Limb (tissue), 2 donors: ENCODE results near the gene TAL1.
A peak's percentile ranks its signal among the peaks of the same experiment; 100 is the strongest.

Source experiments
- DNase-seq, 2 donors: peaks; one replicate each; pipeline ENCODE4 v3.0.0-alpha.2; 2016; ENCODE audit errors: extremely low spot score in 2 of 2

Gene TAL1

DNA sequence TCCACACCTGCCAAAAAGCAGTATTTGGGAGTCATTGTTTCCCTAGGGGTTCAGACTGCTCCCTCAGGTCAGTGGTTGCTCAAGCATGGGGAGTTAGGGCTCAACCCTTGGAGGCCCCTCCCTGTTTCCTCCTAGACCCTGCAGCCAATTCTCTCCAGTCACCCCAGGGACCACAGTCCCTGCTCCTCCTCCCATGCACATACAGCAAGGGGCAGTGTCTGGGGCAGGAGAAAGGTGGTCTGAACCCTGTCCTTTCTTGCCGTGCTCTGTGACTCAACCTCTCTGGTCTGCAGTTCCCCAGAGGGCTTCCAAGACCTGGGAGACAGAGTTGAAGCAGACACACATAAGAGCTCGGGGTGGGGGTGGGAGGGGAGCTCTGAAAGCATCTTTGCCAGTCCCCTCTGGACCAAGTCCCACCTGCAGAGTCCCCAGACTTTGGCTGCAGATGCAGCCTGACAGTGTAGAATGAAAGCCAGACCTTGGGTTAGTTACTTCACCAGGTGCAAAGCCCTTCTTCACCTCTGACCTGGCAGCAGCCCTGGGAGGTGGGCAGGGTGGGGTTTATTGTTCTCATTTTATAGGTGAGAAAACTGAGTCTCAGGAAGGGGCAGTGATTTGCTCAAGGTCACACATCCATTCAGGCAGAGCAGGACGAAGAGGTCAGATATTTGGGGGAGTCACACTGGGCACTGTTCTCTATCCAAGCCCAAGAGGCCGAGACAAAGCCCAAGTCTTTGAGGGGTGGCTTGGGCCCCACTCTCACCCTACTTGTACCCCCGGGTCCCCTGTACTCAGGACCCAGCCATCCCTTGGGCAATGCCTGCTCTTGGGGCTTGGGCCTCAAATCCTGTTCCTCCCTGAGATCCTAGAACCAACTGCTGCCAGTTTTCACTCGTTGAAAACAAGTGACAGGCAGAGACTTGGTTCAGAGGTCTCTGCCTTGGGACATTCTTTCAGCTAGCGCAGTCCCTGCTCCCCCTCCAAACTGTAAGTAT lies 42.9 kb downstream of the TAL1 start:
- DNase-seq = no peak

- no peak for DNase-seq
Observed at GRCh38 chr1:47187926-47188250, 44.1 kb downstream of the TAL1 start.

DNA sequence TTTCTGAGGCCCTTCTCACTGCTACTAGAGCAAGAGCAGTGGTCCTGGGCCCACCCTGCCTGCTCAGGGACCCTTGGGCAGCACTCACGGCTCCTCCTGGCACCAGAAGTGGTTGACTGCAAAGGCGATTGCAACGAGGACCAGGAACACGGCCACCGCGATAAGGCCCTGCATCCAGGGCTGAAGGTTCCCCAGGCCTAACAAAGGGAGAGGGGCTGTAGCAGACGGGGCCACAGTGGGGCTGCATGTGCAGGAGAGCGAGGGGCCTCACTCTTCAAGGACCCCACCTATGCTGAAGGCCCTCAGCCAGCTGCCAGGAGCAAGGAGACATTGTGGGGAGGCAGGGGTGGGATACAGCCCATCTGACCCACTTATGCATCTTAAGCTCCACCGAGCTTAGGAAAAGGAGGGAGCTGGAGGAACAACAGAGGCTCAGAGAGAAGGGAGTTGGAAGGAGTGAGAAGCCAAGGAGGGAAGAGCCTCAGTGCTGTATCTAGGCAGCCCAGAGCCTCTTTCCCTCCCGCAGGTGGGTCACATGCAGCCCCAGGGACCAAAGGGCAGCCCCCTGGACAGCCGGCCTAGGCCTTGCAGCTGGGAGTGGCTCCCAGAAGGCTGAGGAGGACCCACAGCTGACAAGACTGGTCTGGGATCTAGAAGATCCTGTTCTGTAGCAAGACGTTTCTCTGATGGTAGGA lies 44.6 kb downstream of the TAL1 start:
- no peak for DNase-seq

DNA sequence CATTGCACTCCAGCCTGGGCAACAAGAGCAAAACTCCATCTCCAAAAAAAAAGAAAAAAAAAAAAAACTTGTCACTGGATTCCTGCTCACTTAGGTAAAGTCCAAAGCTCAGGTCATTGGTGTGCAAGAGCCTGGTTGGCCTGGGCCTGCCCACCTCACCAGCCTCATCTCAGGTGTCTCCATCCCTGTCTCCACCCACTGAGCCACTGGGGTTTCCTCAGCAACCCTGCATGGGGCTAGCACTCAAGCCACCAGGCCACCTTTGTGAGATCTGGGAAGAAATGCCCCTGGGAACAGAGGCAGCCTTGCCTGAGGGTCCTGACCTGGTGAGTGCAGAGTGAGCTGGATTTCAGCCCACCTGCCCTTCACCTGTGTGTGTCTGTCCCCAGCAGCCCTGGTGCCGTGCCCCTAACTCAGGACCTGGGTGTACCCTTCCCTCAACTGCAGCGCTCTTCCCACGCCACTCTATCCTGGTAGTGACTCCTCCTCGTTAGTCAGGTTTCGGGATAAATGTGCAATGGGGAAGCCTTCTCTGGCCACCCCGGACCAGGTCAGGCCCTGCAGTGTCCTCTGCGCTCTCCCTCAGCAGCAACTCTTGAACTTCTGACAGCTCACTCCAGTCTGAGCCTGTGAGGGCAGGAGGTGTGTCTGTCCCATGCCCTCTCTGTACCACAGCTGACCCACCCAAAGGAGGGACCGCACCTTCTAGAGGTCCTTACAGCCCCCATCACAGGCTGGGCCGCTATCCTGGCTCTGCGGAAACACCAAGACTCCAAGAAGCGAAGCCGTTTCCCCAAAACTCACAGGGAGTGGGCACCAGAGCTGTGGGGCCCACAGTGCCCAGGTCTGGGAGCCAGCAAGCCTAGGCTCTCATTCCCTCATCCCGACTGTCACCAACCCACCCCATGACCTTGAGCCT lies 45.5 kb downstream of the TAL1 start:
- DNase-seq = no peak

DNA sequence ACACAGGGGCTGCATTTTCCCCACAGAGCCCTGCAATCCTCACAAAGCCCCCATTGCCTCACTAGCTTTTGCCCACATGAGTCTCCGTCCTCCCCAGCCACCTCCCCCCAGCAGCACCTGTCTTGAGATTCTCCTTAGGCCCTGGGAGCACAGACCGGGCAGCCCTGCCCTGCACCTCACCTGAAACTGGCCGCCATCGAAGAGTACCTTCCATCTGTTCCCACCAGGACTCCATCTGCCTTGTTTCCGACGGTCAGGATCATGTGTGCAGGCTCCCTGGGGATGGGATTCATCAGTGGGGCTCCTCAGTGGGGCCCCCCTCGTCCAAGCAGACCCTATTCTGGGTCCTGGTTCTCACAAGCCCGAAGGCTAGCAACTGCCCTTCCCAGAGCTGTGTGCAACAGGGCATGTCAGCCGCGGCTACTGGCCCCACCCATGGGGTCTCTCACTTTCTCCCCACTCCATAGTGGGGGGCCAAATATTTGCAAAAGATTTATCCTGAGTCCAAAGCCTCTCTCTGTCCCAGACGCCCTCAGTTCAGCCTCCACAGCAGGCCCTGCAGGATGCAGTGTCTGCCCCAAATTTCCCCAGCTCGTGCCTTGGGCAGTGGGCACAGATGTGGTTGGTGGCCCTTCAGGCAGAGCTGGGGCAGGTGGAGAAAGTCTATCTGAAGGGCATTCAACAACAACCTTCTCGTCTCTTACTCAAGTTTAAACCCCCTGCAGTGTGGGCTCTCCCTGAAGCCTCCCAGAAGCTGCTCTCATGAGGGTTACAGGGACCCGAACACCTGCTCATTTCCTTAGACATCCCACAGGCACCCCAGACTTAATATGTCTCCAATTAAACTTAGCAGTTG lies 47.0 kb downstream of the TAL1 start:
- DNase-seq = no peak

- DNase-seq = no peak
Observed at GRCh38 chr1:47184090-47184821, 47.8 kb downstream of the TAL1 start.

- no peak for DNase-seq
Observed at GRCh38 chr1:47183308-47184089, 48.5 kb downstream of the TAL1 start.

DNA sequence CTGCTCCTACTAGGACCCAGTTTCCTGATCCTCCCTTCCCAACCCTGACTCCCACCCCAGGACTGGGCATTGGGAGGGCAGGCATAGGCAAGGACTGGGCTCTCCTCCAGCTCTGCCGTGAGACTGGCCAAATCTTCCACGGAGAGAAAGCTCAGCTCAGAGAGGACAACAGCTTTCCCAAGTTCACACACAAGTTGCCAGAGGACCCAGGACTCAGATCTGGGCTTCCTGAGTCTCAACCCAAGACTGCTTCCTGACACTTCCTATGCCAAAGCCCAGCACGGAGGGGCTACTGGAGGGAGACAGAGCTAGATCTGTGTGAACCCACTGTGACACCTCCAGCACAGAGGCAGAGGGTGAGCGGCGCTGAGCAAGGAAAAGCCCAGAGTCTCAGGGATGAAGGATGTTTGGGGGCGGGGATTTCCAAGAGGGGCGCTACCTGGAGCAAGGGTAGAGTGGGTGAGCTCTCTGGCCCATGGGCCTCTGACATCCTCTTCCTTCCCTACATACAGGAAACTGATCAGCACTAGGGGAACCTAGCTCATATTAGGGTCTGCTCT lies 49.3 kb downstream of the TAL1 start:
- DNase-seq = no peak

- DNase-seq = no peak
Observed at GRCh38 chr1:47181955-47182675, 49.9 kb downstream of the TAL1 start.

- no peak for DNase-seq
Observed at GRCh38 chr1:47181095-47181954, 50.7 kb downstream of the TAL1 start.

DNA sequence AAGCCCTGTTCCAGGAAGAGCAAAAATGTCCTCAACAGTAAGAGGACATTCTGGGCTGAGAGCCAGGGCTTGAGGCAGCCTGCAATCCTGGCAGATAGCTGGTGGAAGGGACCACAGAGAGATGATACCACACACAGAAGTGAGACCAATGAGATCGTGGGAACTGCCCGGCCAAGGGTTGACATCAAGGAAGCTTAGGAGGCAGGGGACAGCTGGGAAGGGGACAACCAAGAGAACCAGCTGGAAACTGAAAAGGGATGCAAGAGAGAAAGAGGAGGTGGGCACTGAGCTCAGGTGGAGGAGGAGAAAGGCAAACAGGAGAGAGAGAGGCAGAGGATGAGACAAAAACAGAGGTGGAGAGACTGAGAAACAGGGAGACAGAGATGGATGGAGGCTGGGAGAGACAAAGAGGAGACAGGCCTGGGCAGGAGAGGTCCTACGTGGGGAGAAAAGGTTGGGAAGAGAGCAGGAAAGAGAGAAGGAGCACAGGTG lies 51.4 kb downstream of the TAL1 start:
- no peak for DNase-seq

GRCh38 chr1:47179988-47180563 lies 51.9 kb downstream of the TAL1 start:
- no peak for DNase-seq

DNA sequence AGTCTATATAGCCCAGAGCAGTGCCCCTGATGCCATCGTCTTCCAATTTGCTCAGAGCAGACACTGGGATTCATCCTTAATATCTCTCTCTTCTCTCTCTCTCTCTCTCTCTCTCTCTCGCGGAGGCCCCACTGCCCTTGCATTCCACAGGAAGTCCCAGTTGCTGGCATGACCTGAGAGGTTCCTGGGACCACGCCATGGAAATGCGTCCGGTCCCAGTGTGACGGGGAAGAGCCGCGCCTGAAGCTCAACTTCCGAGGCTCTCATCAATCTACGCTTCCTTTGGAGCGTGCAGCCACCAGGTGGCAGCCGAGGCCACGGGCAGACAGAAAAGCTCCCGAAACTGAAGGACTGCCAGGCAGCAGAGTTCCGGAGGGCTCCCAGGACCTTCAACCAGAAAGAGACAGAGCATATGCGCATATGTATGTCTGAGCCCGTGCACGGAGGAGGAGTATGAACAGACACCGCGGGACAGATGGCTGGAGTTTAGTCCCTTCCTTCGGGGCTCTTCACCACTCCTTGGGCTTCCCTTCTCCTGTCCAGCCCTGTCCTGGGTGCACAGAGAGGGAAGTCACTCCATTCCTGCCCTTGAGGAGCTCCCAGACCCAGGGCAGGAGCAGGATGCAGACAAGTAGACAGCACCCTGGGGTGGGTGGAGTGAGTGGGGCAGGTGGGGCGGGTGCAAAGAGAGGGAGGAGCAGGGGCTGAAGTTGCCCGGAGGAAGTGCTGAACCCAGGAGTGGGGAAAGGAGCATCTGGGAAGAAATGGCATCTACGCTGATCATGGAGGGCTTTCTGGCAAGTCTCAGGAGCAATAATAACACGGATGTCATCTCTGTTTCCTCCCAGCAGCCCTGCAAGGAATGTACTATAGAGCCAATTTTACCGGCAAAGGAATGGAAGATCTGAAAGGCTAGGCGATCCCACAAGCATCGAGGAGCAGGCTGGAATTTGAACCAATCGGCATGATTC lies 52.7 kb downstream of the TAL1 start:
- DNase-seq = peak; percentile 92 to 93

DNA sequence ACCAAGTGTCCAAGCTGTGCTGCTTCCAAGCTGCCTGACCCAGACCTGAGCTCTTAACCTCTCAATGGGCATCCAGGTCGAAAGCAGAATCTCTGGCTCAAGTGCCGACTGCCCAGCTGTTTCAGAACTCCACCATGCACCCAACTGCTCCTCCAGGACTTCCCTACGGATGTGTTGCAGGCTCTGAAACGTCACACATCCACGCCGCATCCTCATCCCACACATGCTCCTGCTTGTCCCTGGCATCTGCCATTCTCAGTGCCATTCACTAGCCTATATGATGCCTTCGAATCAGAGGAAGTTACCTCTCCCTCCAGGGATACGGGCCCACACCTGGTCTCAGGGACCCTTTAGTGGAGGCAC lies 53.4 kb downstream of the TAL1 start:
- no peak for DNase-seq

DNA sequence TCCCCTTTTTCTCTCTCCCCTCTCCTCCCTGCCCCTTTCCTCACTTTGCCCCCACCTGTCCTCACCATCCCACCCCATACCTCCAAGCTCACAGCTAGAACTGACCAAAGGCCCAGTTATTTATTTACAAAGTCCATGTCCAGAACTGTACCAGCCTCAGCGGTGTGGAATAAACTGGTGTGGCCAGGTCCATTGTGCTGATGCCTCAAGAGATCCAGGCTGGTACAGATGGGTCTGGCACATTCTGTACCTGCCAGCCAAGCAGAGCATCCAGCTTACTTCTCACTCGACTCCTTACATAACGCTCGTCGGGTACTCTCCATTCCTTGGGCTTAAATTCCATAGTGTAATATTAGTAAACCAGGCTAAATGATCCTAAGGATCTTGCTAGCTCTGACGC lies 54.0 kb downstream of the TAL1 start:
- DNase-seq = no peak
